ENCODE results near the gene C1orf167.
A peak's percentile ranks its signal among the peaks of the same experiment; 100 is the strongest.

The C1orf167 gene

GRCh38 chr1:11782127-11782708, 20.2 kb downstream of the C1orf167 start:
- H4K20me1 ChIP-seq (ENCODE audit: control insufficient read depth, insufficient read depth, low read depth, low read length): no peaks in the 10 kb centered on the region
- H3K79me2 ChIP-seq (ENCODE audit: control insufficient read depth, low read length): no peaks in the 10 kb centered on the region
- no peak for TF ChIP-seq CTCF (IDR thresholded peaks at IDR 0.05; ENCODE audit: low read depth, low read length, poor library complexity, severe bottlenecking)
- no peak for TF ChIP-seq EZH2phosphoT487 (IDR thresholded peaks at IDR 0.05; ENCODE audit: borderline replicate concordance, low read length)
- no peaks in the 10 kb centered on the region for H3K27me3 ChIP-seq (ENCODE audit: control insufficient read depth, low read length)
- H3K9me2 ChIP-seq (replicated peaks; ENCODE audit: control insufficient read depth, low read length): no peaks in the 10 kb centered on the region
- no peaks in the 10 kb centered on the region for H3K9me3 ChIP-seq (ENCODE audit: control insufficient read depth, insufficient read depth, low read length)
- H3K36me3 ChIP-seq (ENCODE audit: control insufficient read depth, low read length): no peaks in the 10 kb centered on the region
- H3F3A ChIP-seq (ENCODE audit: control insufficient read depth, insufficient read depth): peaks cover 9% of the 10 kb centered on the region
- no peak overlapping the region for H3K27ac ChIP-seq (ENCODE audit: low read depth, low read length)
- no peak overlapping the region for H3K4me3 ChIP-seq (ENCODE audit: low read length)
- H3K4me2 ChIP-seq (ENCODE audit: low read length): no peak overlapping the region
- peaks cover 26% of the 10 kb centered on the region for H3K4me1 ChIP-seq (ENCODE audit: control insufficient read depth, low read length)

DNA sequence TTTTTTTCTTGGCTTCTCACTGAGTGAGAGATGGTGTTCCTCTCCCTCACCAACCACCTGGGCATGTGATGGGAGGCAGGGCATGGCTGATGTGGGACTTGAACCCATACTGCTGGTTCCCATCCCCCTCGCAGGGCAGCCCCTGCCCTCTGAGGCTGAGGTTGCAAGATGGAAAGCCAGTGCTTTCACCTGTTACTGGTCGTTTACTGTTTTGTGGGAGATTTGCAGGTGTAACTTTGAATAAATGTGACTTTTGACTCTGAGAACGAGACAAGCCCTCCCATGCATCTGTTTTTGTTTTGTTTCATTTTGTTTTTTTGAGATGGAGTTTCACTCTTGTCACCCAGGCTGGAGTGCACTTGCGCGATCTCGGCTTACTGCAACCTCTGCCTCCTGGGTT, 21.6 kb downstream of the C1orf167 start:
- no peak for TF ChIP-seq CTCF (IDR thresholded peaks at IDR 0.05; ENCODE audit: low read depth, low read length, poor library complexity, severe bottlenecking)
- TF ChIP-seq EZH2phosphoT487 (IDR thresholded peaks at IDR 0.05; ENCODE audit: borderline replicate concordance, low read length): no peak
- H3K4me1 ChIP-seq (ENCODE audit: control insufficient read depth, low read length): peaks cover 26% of the 10 kb centered on the region
- H3K27me3 ChIP-seq (ENCODE audit: control insufficient read depth, low read length): no peaks in the 10 kb centered on the region
- H3K27ac ChIP-seq (ENCODE audit: low read depth, low read length): no peak overlapping the region
- H3K79me2 ChIP-seq (ENCODE audit: control insufficient read depth, low read length): no peaks in the 10 kb centered on the region
- H3F3A ChIP-seq (ENCODE audit: control insufficient read depth, insufficient read depth): peaks cover 9% of the 10 kb centered on the region
- H3K36me3 ChIP-seq (ENCODE audit: control insufficient read depth, low read length): no peaks in the 10 kb centered on the region
- H3K9me2 ChIP-seq (replicated peaks; ENCODE audit: control insufficient read depth, low read length): no peaks in the 10 kb centered on the region
- H3K4me3 ChIP-seq (ENCODE audit: low read length): no peak overlapping the region
- H4K20me1 ChIP-seq (ENCODE audit: control insufficient read depth, insufficient read depth, low read depth, low read length): no peaks in the 10 kb centered on the region
- no peaks in the 10 kb centered on the region for H3K9me3 ChIP-seq (ENCODE audit: control insufficient read depth, insufficient read depth, low read length)
- no peak overlapping the region for H3K4me2 ChIP-seq (ENCODE audit: low read length)

GRCh38 chr1:11784256-11784992, 22.4 kb downstream of the C1orf167 start:
- H3K4me2 ChIP-seq (ENCODE audit: low read length): peak overlapping the region; percentile 62
- H3K36me3 ChIP-seq (ENCODE audit: control insufficient read depth, low read length): no peaks in the 10 kb centered on the region
- H3K79me2 ChIP-seq (ENCODE audit: control insufficient read depth, low read length): no peaks in the 10 kb centered on the region
- H3K9me3 ChIP-seq (ENCODE audit: control insufficient read depth, insufficient read depth, low read length): no peaks in the 10 kb centered on the region
- no peaks in the 10 kb centered on the region for H3K27me3 ChIP-seq (ENCODE audit: control insufficient read depth, low read length)
- no peak overlapping the region for H3K27ac ChIP-seq (ENCODE audit: low read depth, low read length)
- H3F3A ChIP-seq (ENCODE audit: control insufficient read depth, insufficient read depth): peaks cover 9% of the 10 kb centered on the region
- H4K20me1 ChIP-seq (ENCODE audit: control insufficient read depth, insufficient read depth, low read depth, low read length): no peaks in the 10 kb centered on the region
- no peaks in the 10 kb centered on the region for H3K9me2 ChIP-seq (replicated peaks; ENCODE audit: control insufficient read depth, low read length)
- H3K4me1 ChIP-seq (ENCODE audit: control insufficient read depth, low read length): peaks cover 26% of the 10 kb centered on the region
- H3K4me3 ChIP-seq (ENCODE audit: low read length): peak overlapping the region; percentile 40; the same call in 1 of the 2 replicates
- no peak for TF ChIP-seq EZH2phosphoT487 (IDR thresholded peaks at IDR 0.05; ENCODE audit: borderline replicate concordance, low read length)
- TF ChIP-seq CTCF (IDR thresholded peaks at IDR 0.05; ENCODE audit: low read depth, low read length, poor library complexity, severe bottlenecking): no peak

Data from DOHH2 (cell line).